AG20443 (cell line): ENCODE measurements around the gene MGLL.

ENCODE experiments used
- DNase-seq: peaks from one replicate; pipeline ENCODE4 v3.0.0; 2012; ENCODE audit warnings: low spot score, mixed read lengths

The MGLL gene

GRCh38 chr3:127740136-127740915 is 82.0 kb downstream of the MGLL start:
- DNase-seq: no peak

- DNase-seq: no peak
Measured at GRCh38 chr3:127739347-127740135, 82.8 kb downstream of the MGLL start.

- DNase-seq: no peak
Measured at GRCh38 chr3:127738192-127738840, 84.0 kb downstream of the MGLL start.

- DNase-seq: no peak
Measured at GRCh38 chr3:127736801-127737539, 85.3 kb downstream of the MGLL start.

- DNase-seq: peak; percentile 77
Measured at GRCh38 chr3:127735767-127736693, 86.3 kb downstream of the MGLL start.

- DNase-seq: peak; percentile 92
Measured at GRCh38 chr3:127734754-127735473, 87.4 kb downstream of the MGLL start.

- DNase-seq: no peak
Measured at GRCh38 chr3:127734181-127734720, 88.1 kb downstream of the MGLL start.

- DNase-seq: no peak
Measured at GRCh38 chr3:127733781-127734180, 88.5 kb downstream of the MGLL start.

- DNase-seq: no peak
Measured at GRCh38 chr3:127732879-127733350, 89.4 kb downstream of the MGLL start.

GRCh38 chr3:127732303-127732702 is 90.0 kb downstream of the MGLL start:
- no peak for DNase-seq

GRCh38 chr3:127731546-127732289 is 90.6 kb downstream of the MGLL start:
- DNase-seq: no peak

GRCh38 chr3:127730666-127731295 is 91.5 kb downstream of the MGLL start:
- DNase-seq: no peak

GRCh38 chr3:127730171-127730570 is 92.1 kb downstream of the MGLL start:
- no peak for DNase-seq

- DNase-seq: no peak
Measured at GRCh38 chr3:127729556-127730056, 92.7 kb downstream of the MGLL start.

GRCh38 chr3:127728417-127729015 is 93.8 kb downstream of the MGLL start:
- DNase-seq: no peak

- DNase-seq: no peak
Measured at GRCh38 chr3:127726894-127727293, 95.4 kb downstream of the MGLL start.

- DNase-seq: peak; percentile 41
Measured at GRCh38 chr3:127723011-127723567, 99.2 kb downstream of the MGLL start.
